GM21619 (cell line): ENCODE data around the gene CEP55.
"Not testable (repeated sequence)": the region's sequence is repeated elsewhere in the genome, so short reads cannot be mapped to it uniquely, and the experiment has no call there.

Source experiments
- ATAC-seq: cut with Tn5 transposase; IDR thresholded peaks from one replicate; pipeline ENCODE4 v1.9.1; 2021; ENCODE audit not compliant: unreplicated experiment

Gene CEP55

DNA sequence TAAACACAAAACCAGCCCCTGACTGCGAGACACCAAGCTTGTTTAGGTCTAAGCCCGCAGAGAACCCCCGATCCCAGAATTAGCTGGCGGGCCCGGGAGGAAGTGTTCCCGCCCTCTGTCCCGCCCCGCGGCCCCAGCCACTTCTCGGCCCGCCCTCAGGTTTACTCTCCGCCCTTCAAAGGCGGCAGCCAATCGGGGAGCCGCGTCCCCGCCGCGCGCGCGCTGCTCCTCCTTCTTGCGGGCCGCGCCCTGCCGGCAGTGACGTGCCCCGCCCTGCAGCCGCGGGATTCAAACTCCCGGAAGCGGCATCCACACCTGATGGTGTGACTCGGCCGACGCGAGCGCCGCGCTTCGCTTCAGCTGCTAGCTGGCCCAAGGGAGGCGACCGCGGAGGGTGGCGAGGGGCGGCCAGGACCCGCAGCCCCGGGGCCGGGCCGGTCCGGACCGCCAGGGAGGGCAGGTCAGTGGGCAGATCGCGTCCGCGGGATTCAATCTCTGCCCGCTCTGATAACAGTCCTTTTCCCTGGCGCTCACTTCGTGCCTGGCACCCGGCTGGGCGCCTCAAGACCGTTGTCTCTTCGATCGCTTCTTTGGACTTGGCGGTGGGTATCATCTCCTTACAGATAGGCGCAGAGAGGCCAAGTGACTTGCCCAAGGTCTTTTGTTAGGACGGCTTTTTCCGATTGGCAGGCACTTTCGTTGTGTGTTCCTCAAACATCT, at the start of gene CEP55:
TSS of gene CEP55 (plus strand) at position 291 of the 720 bp plus-strand sequence. CDS start 3,440 bp downstream, outside the sequence.
- peak; percentile 98 for ATAC-seq

DNA sequence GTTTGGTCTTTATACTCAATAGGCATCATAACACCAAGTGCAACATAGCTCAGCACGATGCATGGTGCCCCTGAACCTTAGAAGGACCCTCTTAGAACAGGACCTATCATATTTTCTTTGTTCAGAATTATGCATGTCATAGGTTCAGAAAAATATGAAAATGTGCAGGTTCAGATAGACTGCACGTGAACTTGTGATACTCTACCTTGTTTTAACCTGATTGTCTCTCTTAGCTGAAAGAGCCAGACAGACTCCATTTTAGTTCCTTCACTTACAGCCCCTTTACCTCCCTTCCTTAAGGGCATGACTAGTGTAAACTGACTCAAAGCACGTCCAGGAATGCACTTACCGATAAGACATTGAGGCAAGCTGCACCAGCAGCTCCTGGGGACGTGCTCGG, 49.4 kb upstream of the CEP55 start:
- no peak for ATAC-seq

DNA sequence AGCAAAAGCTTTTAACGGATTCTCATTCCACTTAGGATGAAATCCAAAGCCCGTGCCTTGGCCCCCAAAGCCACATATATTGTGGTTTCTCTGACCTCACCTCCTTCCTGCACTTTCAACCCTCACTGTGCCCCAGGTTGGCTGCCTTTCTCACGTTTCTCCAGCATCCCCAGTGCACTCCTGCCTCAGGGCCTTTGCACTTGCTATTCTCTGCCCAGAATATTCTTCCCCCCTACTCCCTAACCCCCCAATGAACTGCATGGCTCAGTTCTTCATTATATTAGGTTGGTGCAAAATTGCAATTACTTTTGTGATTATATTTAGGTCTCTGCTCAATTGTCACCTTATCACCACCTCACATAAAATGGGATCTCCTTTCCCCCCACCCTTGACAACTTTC, 48.4 kb upstream of the CEP55 start:
- no peak for ATAC-seq

DNA sequence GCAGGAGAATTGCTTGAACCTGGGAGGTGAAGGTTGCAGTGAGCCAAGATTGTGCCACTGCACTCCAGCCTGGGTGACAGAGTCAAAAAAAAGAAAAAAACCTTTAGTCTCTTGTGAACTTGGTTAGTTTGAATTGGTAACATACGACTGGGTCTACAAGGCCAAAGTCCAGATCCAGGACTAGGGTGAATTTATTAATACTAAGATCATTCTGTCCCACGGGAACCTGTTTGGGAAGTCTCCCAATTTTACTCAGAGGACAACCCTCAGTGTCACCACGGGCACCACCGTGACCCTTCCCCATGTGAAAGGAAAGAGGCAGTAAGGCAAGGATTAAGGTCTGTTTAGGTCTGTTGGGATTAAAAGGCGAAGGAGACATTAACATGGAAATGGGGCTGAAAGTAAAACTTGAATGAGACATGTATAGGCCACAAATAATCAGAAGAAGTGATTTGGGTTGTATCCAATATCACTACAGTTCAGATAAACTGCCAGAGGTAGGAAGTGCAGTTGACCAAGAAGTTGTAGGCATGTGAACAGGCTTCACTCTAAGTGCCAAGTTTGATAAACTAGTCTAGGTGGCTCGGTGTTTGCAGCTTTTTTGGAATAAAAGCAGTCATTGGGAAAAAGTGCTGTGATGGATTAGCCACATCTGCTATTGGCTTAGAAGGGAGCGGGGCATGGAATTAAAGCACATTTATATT, 45.0 kb upstream of the CEP55 start:
- ATAC-seq = no peak

DNA sequence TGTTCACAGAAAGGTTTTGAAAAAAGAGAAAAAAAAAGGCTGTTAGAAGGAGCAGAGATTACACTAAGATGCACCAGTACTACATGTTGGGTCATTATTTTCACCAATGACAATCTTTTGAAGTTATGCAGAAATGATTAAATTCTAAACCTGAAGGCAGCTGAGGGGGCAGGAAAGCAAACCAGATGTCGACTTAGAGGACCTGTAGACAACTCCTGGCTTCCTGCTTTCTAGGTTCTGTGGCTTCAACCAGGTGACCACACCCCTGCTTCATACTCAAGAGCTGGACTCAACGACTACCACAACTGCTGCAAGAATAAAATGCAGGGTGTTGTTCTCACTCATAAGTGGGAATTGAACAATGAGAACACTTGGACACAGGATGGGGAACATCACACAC, 44.3 kb upstream of the CEP55 start:
- no peak for ATAC-seq

DNA sequence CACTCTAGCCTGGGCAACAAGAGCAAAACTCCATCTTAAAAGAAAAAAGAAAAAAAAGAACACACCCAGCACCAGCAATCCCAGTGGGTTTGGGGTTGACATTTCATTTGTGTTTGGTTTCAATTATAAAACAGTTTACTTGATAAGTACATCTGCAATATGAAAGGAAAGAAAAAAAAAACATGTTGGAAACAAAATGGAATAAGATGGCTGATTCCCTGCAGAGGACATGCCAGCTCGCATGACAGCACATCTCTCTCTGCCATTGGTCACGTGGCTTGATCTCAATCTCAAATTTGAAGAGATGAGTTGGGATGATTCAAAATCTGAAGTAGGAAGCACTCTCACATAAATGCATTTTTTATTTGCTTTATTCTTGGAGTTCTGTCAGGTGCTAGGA, 42.3 kb upstream of the CEP55 start:
- ATAC-seq = no peak

DNA sequence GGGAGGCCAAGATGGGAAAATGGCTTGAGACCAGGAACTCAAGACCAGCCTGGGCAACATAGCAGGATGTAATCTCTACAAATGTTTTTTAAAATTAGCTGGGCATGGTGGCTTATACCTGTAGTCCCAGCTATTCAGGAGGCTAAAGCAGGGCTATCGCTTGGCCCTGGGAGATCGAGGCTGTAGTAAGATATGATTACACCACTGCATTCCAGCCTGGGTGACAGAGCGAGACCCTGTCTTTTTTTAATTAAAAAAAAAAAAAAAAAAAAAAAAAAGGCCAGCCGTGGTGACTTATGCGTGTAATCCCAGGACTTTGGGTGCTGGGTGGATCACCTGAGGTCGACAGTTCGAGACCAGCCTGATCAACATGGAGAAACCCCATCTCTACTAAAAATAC, 41.7 kb upstream of the CEP55 start:
- ATAC-seq = no peak

DNA sequence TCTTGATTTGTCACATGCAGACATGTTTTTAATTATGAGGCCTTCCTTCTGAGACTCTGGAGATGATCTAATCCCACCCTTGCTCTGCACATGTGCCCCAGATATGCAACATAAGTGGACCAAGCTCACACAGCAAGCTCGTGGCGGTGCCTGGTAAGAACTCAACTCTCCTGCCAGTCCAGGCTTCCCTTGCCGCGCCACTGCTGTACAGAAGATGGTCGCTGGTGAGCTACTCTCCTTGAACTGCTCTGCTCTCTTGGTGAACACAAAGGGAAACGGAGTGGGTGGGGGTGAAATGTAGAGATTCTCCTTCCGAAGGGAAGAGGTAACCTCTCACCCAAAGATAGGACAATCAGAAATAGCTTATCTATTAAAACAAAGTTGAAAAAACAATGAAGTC, 39.9 kb upstream of the CEP55 start:
- no peak for ATAC-seq

DNA sequence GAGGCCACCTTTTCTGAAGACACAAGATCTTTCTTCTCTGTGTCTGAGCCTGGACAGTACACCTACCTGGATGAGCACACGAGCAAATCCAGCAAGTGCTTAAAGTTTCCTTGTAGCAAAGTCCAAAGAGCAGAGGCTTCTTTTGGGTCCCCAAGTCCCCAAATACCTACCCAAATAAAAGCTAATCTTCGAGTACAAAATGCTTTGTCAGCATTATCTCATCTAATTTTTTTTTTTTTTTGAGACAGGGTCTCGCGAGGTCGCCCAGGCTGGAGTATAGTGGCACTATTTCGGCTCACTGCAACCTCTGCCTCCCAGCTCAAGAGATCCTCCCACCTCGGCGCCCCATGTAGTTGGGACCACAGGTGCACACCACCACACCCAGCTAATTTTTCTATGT, 38.9 kb upstream of the CEP55 start:
- no peak for ATAC-seq

DNA sequence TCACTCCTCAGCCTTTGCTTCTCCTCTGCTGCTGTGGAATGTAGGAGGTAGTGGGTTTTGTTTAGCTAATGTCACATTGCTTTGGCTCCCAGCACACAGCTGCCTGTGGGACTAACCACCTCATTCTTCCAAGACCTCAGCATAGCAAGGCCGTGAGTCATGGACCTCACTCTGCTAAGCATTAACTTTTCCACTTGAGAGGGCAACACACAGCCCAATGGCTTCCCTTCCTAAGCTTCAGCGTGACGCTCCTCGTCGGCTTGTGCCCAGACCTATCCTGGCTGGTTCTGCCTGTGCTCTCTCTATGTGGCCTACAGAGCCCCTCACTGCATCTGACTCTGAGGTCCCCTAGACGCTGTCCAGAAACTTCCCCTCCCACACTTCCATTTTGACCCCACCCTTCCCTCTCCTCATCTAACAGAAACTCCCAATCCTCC, 37.6 kb upstream of the CEP55 start:
- ATAC-seq = no peak

DNA sequence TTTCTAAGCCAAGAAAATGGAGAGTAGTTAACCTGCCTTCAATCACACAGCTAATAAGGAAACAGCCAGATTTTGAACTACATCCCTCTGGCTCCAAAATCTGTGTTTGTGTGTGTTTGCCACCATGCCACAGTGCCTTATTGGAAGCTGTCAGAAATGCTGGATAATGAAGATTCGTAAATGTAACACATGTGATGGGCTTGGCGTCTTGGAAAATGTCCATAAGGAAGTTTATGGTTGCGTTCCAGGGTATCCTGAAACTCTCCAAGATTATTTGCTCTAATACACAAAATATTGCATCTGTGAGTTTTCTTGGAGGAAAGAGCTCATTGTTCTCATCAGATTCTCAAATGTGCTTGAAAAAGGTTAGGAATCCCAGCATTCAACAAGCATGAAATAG, 36.9 kb upstream of the CEP55 start:
- no peak for ATAC-seq

DNA sequence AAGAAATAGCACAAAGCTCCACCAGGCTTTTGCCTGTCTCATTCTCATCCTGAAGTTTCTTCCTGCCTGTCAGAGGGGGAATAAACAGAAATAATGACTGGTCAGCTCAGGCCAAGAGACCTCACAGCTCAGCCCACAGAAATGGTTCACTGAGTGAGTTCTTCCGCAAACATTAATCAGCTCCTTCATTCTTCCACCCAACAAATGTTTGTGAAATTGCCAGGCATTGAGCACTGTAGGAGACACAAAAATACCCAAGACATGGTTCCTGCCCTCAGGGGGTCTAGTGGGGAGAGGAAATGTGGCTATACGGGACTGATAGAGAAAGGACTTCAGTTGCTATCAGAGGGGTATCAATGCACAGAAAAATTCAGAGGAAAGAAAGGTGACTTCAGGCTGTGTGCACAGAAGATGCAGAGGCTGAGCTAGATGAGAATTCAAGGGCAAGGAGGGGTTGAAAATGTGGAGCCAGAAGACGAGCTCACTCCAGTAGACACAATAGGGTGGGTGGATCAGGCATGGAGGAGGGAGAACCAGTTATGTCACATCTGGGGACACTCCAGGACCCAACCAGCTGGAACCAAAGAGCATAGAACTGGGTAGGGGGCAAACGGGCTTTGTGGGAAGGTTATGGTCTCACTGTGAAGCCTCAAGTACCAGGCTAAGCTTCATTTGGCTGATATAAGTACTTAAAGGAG, 35.2 kb upstream of the CEP55 start:
- no peak for ATAC-seq

DNA sequence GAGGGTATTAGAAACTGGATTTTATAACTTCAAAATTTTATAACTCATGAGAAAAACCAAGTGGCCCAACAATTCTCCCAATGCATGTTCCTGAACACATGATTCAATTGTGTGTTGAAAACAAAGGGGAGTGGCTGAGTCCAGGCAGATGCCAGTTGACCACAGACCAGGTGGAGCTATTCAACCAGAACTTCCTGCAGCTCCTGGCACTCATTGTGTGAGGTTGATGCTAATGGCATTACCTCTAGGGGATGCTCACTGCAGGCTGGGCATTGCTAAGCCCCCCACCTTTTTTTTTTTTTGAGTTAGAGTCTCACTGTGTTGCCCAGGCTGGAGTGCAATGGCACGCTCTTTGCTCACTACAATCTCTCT, 34.6 kb upstream of the CEP55 start:
- no peak for ATAC-seq

DNA sequence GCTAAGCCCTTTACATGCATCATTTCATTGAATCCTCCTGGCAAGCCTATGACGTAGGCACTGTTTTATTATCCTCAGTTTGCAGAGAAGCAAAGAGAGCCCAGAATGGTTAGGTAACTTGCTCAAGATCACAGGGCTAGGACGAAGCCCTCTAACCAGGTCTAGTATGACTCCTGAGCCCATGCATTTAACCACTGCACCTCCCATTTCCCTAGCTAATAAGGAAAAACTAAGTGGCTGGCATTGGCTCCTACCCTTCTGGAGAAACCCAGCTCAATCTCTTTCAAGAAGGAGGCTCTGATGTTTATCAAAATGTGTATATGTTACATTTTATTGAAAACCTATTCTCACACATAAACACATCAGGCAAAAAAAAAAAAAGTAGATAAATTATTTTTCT, 34.0 kb upstream of the CEP55 start:
- ATAC-seq = no peak

DNA sequence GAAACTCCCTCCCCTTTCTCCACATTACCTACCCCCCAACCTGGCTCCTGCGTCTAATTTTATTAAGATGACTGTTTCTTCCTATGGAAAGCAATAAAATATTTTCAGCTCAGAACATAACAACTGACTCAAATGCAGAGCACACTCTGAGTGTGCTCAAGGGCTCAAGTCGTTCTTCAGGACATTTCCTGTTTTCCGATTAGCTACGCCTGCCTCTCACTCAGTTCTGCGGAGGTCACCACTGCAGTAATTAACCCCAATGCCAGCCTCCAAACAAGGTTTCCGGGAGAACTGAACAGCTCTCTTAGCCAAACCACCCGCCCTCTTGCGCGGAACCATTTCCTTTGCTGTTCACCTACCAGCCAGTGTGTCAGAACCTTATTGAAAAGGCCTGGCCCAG, 33.5 kb upstream of the CEP55 start:
- ATAC-seq = no peak

DNA sequence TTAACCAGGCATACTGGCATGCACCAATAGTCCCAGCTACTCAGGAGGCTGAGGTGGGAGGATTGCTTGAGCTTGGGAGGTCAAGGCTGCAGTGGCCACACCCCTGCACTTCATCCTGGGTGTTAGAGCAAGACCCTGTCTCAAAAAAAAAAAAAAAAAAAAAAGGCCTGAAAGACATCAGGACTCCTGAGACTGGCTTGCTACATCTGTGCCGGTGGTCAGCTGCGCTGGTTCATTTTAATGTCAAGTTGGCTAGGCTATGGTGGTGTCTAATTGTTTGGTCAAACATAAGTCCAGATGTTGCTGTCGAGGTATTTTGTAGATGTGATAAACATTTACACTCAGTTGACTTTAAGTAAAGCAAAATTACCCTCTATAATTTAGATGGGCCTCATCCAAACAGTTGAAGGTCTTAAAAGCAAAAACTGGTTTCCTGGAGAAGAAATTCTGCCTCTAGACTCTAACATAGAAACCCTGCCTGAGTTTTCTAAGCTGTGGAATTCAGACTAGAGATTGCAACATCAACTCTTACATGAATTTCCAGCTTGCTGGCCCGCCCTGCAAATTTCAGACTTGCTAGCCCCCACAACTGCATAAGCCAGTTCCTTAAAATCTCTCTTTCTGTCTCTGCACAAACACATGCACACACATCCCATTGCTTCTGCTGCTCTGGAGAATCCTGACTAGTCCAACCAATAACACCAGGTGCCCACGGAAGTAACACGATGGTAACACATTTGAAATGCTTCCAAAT, 32.5 kb upstream of the CEP55 start:
- ATAC-seq = no peak

DNA sequence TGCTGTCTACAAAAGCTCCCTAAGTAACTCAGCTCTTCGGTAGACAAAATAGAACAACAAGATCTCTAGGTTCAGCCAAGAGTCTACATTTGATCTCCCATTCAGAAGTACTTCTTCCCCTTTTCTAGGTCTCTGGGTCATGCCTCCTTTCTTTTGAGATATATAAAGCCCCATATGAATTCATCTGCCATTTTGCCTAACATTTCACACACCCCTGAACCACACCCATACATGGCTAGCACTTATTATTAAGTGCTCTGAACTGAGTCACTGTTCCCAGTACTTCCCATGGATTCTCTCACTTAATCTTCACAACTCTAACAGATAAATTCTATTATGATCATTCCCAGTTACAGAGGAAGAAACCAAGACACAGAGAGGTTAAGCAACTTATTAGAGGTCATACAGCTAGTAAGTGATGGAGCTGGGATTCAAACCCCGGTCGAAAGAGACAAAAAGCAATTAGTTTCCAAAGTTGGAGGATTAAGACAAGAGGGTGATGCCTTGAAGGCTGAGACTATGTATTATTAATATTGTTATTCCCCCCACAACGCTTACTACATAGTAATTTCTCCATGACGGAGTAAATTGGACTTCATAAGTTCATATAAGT, 31.5 kb upstream of the CEP55 start:
- no peak for ATAC-seq

DNA sequence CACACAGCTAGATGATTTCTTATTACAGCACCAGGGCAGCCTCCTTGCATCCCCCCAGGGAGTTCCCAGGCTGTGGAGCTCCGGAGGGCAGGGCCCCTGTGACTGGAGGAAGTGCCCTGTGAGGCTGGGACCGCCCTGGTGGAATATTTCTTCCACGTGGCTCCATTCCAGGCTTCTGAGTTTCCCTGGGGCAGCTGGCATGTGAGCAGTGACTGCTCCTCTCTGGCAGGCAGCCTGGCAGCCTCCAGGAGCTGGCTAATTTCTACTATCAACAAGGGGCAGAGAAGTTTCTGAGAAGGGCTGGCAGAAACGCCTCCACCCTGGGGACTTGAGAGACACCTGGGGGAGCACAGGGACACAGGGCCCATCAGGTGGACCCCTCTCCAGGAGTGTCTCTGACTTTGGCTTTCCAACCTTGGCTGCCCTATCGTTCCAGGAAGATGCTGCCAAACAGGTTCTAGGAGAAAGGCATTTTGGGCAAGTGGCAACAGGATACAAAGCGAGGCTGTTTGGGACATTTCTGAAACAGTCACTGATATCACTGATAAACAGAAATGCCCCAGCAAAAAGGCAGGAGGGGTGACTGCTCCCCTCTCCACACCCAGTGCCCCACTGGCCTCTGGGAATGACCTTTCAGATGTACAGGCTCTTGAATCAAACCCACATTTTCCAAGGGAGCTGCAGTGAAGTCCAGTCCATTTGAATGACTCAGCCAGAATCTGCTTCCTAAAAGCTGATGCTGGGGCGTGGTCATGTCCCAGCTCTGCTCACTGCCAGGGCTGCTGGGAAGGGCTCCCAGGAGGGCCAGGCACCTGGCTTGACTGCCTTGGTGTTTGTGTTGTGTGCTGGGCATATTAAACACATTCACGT, 30.4 kb upstream of the CEP55 start:
- no peak for ATAC-seq

DNA sequence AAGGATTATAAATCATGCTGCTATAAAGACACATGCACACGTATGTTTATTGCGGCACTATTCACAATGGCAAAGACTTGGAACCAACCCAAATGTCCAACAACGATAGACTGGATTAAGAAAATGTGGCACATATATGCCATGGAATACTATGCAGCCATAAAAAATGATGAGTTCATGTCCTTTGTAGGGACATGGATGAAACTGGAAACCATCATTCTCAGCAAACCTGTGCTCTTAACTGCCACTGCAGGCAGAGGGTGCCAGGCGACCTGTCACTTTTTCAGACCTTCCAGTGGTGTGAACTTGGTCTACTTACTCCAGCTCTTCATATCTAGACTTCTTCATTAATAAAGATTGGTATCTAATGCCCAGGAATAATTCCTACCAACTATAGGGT, 28.8 kb upstream of the CEP55 start:
- ATAC-seq = not testable (repeated sequence)
